GF-D8 (cell line): Measurements from ENCODE around the gene ATOH8.

ENCODE experiments used
- DNase-seq: peaks from one replicate; lab custom pipeline; 2025; lab: John Stamatoyannopoulos, UW

The ATOH8 gene

GRCh38 chr2:85754313-85755095 is 713 bp downstream of the ATOH8 start:
- no peak for DNase-seq

- no peak for DNase-seq
Measured at GRCh38 chr2:85755122-85756027, 1.6 kb downstream of the ATOH8 start.

- no peak for DNase-seq
Measured at GRCh38 chr2:85756195-85756594, 2.4 kb downstream of the ATOH8 start.

- no peak for DNase-seq
Measured at GRCh38 chr2:85756822-85757435, 3.1 kb downstream of the ATOH8 start.

- no peak for DNase-seq
Measured at GRCh38 chr2:85757860-85758259, 4.1 kb downstream of the ATOH8 start.

- DNase-seq: no peak
Measured at GRCh38 chr2:85758361-85759256, 4.8 kb downstream of the ATOH8 start.

- DNase-seq: no peak
Measured at GRCh38 chr2:85759257-85759613, 5.4 kb downstream of the ATOH8 start.

- no peak for DNase-seq
Measured at GRCh38 chr2:85760371-85760770, 6.6 kb downstream of the ATOH8 start.

GRCh38 chr2:85760872-85761271 is 7.1 kb downstream of the ATOH8 start:
- DNase-seq: no peak

- DNase-seq: no peak
Measured at GRCh38 chr2:85761512-85761944, 7.7 kb downstream of the ATOH8 start.

GRCh38 chr2:85761946-85762345 is 8.2 kb downstream of the ATOH8 start:
- no peak for DNase-seq

GRCh38 chr2:85763132-85763531 is 9.3 kb downstream of the ATOH8 start:
- no peak for DNase-seq

- no peak for DNase-seq
Measured at GRCh38 chr2:85763831-85764230, 10.0 kb downstream of the ATOH8 start.

- no peak for DNase-seq
Measured at GRCh38 chr2:85765081-85765731, 11.4 kb downstream of the ATOH8 start.

GRCh38 chr2:85766229-85766628 is 12.4 kb downstream of the ATOH8 start:
- no peak for DNase-seq

- DNase-seq: no peak
Measured at GRCh38 chr2:85767803-85768665, 14.2 kb downstream of the ATOH8 start.

- no peak for DNase-seq
Measured at GRCh38 chr2:85768713-85769112, 14.9 kb downstream of the ATOH8 start.

GRCh38 chr2:85769236-85769982 is 15.6 kb downstream of the ATOH8 start:
- DNase-seq: no peak

- DNase-seq: no peak
Measured at GRCh38 chr2:85769983-85770362, 16.2 kb downstream of the ATOH8 start.
